ENCODE measurements around the gene EXOSC3.
A peak's percentile ranks its signal among the peaks of the same experiment; 100 is the strongest.
"Not testable (repeated sequence)": the region's sequence is repeated elsewhere in the genome, so short reads cannot be mapped to it uniquely, and the experiment has no call there.

Gene EXOSC3

DNA sequence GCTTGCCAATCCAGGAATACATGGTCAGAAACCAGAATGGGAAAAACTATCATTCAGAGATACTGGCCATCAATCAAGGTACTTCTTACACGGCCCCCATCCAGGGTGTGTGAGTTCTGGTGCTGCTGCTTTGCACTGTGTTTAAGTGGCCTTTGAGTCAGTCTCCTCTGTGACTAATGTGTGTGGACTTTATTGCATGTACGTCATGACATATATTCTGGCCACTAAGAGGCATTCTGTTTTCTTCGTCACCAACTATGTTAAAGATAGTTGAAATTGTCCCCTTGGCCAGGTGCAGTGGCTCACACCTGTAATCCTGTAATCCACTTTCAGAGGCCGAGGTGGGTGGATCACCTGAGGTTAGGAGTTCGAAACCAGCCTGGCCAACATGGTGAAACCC, 8.5 kb downstream of the EXOSC3 start:
- FAIRE-seq: no peak
- no peak for DNase-seq (ENCODE audit: low spot score)

DNA sequence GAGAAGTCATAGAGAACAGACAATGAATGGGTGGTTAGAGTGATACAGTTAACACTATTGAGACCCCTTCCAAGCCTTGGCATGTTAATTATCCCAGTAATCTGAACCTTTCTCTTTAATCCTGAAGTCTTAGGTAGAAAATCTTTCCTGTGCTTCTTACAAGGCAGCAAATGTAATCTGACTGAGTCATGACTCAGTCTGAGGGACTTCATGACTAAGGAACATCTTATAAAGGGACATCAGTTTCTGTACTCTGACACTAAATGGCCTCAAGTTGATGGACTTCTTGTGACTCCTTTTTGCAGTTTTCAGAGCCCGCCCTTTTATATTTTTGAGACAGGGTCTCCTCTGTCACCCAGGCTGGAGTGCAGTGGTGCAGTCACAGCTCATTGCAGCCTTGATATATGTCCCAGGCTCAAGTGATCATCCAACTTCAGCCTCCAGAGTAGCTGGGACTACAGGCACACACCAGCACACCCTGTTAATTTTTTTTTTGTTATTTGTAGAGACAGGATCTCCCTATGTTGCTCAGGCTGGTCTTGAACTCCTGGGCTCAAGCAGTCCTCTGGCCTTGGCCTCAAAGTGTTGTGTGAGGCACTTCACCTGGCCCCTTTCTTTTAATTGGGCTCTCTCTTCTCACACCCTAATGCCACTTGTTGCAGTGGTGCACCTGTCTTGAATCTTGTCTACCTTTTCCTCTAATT, 9.5 kb downstream of the EXOSC3 start:
- no peak for DNase-seq (ENCODE audit: low spot score)
- no peak for FAIRE-seq

DNA sequence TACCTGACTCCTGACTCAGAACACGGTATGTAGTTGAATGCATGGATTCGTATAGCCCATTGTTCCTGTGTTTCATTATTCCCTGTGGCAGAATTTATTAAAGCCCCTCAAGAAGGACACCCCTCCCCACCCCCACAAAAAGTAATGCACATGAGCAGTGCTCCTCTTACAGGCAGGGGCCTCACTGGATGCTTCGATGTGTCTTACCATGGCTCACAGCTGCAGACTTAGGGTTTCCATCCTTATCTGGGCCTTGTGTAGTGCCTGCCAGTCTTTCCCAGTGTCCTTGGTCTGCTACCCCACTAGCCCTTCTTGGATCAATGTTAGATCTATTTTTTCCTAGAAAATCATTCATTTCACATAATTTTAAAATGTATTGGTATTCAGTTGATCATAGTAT, 14.9 kb downstream of the EXOSC3 start:
- no peak for FAIRE-seq
- no peak for DNase-seq (ENCODE audit: low spot score)

DNA sequence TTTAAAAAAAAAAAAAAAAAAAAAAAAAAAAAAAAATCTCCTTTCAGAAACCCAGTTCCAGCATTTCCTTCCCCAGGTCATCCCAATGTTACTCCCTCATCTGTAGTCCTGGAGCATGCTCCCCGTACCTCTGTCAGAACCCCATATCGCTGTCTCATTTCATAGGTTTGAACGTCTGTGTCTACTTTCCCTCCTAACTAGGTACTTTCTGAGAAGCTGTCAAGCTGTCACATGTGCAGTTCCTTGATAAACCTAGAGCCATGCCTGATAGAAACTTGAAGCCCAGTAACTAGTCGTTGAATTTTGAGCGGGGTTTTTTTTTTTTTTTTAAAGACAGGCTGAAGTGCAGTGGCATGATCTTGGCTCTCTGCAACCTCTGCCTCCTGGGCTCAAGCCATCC, 15.6 kb downstream of the EXOSC3 start:
- no peak for DNase-seq (ENCODE audit: low spot score)
- no peak for FAIRE-seq

DNA sequence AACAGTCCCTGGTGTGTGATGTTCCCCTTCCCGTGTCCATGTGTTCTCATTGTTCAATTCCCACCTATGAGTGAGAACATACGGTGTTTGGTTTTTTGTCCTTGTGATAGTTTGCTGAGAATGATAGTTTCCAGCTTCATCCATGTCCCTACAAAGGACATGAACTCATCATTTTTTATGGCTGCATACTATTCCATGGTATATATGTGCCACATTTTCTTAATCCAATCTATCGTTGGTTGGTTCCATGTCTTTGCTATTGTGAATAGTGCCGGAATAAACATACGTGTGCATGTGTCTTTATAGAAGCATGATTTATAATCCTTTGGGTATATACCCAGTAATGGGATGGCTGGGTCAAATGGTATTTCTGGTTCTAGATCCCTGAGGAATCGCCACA, 19.6 kb downstream of the EXOSC3 start:
- FAIRE-seq: not testable (repeated sequence)

DNA sequence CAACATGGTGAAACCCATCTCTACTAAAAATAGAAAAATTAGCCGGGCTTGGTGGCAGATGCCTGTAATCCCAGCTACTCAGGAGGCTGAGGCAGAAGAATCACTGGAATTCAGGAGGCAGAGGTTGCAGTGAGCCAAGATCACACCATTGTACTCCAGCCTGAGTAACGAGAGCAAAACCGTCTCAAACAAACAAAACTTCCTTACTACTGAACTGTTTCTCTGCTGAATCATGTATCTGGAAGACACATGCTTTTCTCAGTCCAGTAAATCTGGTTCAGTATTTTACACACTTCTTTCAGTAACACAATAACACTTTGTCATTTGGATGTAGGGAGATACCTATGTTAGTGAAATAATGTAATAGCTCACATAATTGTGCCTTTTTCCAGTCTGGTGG, 23.4 kb downstream of the EXOSC3 start:
- DNase-seq (ENCODE audit: low spot score) (no peak), FAIRE-seq (no peak)

More for the DNA sequence above, 19.6 kb downstream of the EXOSC3 start:
- DNase-seq (ENCODE audit: low spot score): not testable (repeated sequence)

DNA sequence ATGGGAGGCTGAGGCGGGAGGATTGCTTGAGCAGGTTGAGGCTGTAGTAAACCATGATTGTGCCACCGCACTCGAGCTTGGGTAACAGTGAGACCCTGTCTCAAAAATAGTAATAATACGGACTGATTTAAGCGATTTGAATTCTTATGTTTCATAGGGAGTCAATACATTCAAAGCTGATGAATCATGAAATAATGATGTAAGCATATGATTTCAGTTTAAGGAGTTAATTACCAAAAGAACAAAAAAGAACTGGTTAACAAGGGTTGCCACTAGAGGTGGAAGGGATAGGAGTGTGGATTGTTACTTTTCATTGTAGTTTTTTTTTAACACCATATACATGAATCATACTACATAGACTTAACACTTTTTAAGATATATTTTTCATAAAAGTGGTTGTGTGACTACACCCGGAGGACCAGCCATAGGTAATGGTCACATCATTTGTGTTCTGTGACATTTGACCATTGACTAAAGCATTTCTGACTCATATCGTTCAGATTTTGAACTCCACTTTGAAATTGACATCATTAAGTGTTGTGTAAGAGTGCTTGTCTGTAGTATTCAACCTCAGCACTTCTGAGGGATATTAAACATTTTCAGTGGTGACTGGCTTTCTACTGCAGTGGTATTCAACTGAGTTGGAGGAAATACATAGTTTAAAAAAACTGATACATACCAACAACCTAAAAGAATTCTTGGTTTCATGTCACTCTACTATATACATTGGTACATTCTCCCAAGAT, 24.3 kb downstream of the EXOSC3 start:
- DNase-seq (ENCODE audit: low spot score) (no peak), FAIRE-seq (no peak)

DNA sequence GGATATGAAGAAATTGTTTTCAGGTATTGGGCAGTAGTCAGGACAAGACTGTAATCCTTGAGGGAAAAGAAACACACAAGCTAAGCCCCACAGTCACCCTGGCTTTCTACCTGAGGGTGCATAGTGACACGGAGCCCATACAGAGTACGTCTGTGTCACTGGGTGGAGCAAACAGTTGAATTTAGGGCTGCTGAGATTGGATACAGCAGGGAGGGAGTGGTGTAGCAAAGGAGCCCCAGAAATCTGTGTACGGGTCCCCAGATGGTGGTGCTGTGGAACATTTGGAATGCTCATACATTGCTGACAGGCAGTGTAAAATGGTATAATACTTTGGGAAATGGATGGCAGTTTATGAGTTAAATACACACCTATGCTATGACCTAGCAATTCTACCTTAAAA, 26.1 kb downstream of the EXOSC3 start:
- FAIRE-seq: no peak
- no peak for DNase-seq (ENCODE audit: low spot score)

DNA sequence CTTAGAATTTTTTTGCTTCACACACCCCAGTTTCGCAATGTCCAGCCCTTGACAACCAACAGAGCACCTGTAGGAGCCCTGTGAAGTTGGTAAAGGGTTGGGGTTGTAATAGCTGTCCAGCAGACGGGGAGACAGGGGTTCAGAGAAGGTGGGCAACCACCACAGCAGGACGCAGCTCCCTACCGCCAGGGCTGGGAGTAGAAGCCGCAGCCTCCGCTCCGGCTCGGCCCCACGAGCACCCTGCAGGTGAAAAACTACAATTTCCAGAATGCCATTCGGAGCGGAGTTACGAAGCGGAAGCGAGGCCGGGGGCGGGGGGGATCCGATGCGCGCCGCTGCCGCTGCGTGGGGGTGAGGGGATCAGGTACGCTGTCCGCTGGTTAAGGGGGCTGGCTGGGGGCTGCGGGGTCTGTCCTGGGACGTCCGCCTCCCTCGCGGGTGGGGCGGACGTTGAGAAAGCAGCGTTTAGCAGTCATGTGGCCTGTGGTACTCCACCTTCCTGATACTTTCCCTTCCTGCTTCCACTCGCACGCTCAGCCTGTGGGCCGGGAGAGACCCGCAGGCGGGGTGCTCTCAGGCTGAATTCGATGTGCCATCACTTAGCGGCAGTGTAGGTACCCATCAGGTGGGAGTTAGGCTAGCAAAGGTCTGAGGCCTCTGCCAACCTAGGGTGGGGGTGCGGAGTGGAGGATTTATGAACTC, 31.2 kb downstream of the EXOSC3 start, which contains the start of gene TRMT10B:
Gene TRMT10B (plus strand): TSS at position 317 of the 702 bp plus-strand sequence. CDS start 8,127 bp downstream, outside the sequence.
- DNase-seq (ENCODE audit: low spot score): peak; percentile 91
- no peak for FAIRE-seq

DNA sequence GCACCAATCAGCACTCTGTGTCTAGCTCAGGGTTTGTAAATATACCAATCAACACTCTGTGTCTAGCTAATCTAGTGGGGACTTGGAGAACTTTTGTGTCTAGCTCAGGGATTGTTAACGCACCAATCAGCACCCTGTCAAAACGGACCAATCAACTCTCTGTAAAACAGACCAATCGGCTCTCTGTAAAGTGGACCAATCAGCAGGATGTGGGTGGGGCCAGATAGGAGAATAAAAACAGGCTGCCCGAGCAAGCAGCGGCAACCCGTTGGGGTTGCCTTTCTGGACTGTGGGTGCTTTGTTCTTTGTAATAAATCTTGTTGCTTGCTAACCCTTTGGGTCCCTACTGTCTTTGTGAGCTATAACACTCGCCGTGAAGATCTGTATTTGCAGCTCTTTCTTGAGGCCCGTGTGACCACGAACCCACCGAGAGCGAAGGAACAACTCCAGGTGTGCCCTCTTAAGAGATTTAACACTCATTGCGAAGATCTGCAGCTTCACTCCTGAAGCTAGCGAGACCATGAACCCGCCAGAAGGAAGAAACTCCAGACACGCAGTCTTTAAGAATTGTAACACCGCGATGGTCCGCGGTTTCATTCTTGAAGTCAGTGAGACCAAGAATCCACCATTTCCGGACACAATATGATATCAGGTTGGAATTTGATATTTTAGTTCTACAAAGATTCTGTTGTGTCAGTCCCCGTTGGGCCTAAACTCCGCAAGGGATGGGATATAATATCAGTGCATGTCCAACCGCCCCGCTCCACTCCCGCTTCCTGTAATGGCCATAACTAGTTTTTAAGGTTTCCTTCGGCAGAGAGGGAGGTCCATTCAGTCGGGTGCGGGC, 32.0 kb downstream of the EXOSC3 start:
- FAIRE-seq: no peak
- DNase-seq (ENCODE audit: low spot score): no peak

DNA sequence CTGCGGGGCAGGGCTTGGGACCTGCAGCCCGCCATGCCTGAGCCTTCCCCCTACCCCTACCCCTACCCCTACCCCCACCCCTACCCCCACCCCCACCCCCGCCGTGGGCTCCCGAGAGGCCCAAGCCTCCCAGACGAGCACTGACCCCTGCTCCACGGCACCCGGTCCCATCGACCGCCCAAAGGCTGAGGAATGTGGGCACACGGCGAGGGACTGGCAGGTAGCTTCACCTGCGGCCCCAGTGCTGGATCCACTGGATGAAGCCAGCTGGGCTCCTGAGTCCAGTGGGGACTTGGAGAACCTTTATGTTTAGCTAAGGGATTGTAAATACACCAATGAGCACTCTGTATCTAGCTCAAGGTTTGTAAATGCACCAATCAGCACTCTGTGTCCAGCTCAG, 32.8 kb downstream of the EXOSC3 start:
- not testable (repeated sequence) for FAIRE-seq; DNase-seq (ENCODE audit: low spot score)

DNA sequence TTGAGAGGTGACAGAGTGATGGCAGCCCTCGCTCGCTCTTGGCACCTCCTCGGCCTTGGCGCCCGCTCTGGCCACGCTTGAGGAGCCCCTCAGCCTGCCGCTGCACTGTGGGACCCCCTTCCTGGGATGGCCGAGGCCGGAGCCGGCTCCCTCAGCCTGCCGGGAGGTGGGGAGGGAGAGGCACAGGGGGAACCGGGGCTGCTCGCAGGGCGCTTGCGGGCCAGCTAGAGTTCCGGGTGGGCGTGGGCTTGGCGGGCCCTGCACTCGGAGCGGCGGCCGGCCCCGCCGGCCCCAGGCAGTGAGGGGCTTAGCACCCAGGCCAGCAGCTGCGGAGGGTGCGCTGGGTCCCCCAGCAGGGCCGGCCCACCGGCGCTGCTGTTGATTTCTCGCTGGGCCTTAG, 33.2 kb downstream of the EXOSC3 start:
- DNase-seq (ENCODE audit: low spot score); FAIRE-seq: not testable (repeated sequence)

DNA sequence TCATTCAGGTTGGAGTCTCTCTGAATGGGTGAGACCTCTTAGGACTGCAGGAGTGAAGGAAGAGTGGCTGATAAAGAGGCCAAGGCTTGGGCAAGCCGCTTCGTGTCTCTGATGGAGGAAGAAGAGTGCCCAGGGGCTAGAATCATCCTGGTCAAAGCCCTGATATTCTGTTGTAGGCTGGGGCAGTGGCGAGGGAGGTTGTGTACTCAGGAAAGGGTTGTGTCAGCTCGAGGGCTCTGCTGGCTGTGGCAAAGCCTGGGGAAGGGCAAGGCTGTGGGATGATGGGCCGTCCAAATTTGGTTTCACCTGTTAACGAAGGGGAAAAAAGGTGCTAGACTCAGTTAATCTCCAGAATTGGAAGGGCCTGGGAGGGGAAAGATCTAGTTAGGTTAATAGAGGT, 33.7 kb downstream of the EXOSC3 start:
- no peak for FAIRE-seq
- DNase-seq (ENCODE audit: low spot score): no peak

DNA sequence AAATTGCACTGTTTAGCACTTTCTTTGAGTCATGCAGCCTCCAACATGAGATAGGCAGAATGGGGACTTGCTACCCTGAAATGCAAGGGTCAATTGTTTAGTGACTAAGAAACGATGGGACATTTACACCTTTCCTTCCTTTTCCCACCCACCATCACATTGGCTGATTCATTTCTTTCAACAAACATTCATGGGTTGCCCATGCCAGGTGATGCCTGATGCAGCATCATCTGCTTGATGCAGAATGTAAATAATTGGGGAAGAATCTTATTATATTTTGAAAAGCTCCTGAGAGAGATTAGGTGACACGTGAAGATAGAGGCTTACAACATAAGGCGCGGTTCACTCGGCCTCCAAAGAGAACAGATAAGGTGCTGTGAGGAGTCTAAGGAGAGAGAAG, 35.7 kb downstream of the EXOSC3 start:
- FAIRE-seq (no peak), DNase-seq (ENCODE audit: low spot score) (no peak)

DNA sequence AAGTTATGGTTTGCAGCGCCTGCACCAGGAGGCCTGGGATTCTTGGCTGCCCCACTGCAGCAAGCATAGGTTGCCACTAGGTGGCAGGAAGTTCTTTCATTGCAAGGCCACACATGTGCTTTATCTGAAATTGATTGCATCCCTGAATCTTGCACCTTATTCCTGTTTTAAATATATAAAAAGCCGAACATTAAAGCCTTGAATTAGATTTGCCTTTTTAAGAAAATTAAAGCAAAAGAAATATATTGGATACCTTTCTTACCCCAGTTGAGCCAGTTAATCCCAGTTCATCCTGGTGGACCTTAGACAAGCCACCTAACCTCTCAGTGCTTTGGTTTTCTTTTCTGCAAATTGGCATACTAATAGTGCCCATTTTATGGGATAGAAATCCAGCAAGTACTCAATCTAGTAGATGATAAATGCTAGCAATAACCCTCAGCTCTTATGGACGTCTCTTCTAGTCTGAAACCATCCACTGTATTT, 37.6 kb downstream of the EXOSC3 start:
- FAIRE-seq (no peak), DNase-seq (ENCODE audit: low spot score) (peak; percentile 83)

DNA sequence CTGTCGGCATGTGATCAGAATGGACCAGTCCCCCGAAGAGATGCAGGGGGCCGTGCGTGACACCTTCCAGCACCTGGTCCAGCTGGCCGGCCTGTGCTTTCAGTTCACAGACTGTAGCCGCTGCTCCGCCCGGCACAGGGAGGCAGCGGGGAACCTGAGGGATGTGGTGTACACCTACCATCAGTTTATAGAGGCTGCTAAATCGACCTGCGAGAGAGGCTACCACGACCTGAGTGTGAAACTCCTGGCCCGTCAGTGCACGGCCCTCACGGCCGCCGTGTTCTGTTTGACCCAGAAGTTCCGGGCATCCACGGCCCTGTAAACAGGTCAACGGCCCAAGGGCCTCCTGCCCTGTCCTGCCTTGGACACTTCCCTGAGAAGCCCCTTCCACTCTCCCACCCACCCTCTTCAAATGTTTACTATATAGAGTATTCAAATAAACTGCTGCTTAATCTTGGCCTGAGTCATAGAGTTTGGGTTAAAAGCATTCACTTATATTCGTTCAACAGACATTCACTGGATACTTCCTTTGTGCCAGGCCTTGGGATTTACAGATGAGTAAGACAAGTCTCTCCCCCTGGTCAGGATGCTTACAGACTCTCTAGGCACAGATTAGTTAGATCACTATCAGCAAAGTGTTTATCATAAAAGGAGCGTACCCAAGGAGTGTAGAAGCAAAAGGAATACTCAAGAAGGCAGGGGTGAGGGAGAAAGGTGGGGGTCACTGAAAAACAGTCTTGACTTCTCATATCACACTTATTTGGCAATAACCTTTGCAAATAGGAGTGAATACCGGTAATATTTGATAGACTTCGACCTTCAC, 38.2 kb downstream of the EXOSC3 start:
- DNase-seq (ENCODE audit: low spot score) (no peak), FAIRE-seq (no peak)

DNA sequence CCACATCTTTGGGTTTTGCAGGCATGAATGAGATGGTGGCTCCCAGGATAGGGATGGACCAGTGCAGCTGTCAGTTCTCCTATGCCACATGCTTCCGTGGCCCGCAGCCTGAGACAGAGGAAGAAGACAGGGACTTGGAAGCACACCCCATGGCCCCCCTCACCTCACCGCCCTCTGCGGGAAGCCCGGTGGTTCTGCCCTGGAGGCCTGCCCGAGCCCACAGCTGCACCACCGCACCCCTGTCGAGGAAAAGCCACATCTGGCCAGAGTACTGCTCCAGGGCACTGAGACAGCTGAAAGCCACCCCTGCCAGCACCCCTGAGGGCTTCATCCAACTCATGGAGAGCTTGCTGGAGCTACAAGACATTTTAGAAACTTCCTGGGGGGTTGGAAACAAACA, 38.9 kb downstream of the EXOSC3 start:
- no peak for FAIRE-seq
- no peak for DNase-seq (ENCODE audit: low spot score)

DNA sequence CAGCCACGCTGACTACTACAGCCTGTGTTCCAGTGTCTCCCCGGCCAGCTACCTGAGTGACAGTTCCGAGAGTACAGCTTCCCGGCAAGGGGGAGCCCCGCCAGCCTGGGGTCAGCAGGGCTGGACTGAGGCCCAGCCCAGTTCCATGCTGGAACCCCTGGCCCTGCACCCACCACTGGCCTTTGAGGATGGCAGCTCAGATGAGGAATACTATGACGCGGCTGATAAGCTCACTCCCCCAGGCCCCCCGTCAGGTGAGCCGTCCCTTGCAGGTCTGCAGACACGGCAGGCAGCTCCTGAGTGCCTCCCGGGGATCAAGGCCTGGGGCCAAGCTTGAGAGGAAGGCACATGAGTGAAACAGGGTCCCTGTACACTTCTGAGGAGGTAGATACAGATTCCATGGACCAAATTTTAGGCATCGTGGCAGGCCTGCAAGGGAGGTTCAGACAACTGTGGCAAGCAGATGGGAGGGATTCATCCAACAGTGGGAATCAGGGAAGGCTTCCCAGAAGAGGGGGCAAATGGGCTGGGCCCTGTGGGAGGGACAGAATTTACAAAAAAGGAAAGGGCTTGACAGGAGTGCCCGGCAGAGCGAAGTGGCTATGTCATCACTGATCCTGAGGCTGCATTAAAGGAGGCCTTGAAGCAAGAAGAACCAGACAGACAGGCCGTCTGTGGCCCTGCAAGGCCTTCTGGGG, 44.1 kb downstream of the EXOSC3 start:
- peak; percentile 35 for FAIRE-seq
- DNase-seq (ENCODE audit: low spot score): no peak

DNA sequence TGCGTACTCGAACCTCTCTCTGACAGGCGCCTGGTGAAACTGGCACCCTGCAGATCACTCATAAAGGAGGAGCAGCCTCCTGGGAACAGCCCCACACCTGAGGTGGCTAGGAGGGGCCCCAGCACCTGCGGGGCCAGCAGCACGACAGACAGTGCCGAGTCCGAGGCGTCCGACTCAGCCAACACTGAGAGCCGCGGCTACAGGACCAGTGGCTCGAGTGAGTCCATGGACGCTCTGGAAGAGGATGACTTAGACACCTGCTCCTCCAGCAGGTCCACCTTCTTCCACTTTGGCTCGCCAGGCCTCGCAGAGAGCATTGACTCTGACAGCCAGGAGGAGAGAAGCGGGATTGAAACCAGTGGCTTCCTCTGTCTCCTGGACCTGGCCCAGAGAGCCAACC, 44.7 kb downstream of the EXOSC3 start:
- FAIRE-seq: no peak
- no peak for DNase-seq (ENCODE audit: low spot score)

DNA sequence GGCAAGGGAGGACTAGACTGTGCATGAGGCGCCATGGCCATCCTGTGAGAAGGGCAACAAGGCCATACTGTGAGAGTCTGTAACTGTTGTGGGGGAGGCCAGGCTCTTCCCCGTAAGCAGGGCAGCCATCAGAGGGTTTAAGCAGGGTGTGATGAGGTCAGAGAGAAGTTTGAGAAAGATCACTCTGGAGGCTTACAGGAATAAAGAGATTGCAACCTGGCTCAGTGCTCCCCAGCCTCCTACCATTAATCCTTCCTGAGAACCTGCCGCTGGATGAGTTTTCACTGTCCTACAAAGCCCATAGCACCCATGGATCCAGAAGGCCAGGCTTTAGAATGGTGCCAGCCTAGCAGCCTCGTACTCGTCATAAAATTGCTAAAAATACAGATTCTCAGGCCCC, 45.6 kb downstream of the EXOSC3 start:
- no peak for FAIRE-seq
- no peak for DNase-seq (ENCODE audit: low spot score)

Measured in urothelium cell line (cell line).